Astrocyte (in vitro differentiated cells and primary cell): ENCODE data around the gene SLC35C1.

Source experiments
- CTCF ChIP-seq: IDR thresholded peaks from 2 replicates; pipeline ENCODE4 v1.5.1; 2011; ENCODE audit warnings: low read depth, mild to moderate bottlenecking, inconsistent platforms, low read length, moderate library complexity; ENCODE audit not compliant: insufficient read depth
- EZH2 ChIP-seq: IDR thresholded peaks from 2 replicates; pipeline ENCODE4 v1.6.1; 2012; ENCODE audit warnings: mild to moderate bottlenecking, low read length, inconsistent platforms; ENCODE audit not compliant: insufficient read depth

DNA sequence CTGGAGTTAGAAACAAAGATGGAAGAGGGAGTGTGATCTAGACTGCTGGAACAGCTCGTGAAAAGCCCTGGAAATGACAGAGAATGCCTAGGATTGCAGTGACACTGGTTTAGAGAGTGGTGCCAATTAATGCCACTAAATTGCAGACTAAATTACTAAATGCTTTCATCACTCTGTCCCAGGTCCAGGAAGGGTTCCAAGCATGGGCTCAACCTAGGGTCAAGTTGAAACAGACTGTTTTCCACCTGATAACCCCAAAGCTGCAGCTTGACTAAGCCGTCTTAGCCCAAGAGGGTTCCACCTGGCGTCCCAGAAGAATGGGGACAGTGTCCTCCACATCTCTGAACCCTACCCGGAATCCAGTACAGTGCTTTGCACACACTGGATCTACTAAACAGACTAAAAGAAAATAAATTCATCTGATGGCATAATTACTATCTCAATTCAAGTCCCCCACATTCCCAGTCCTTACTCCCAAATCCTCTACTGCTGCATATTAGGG, 41.3 kb downstream of the SLC35C1 start:
- no peak for TF ChIP-seq CTCF
- no peak for TF ChIP-seq EZH2
